Lung microvascular endothelial cell (primary cell): ENCODE measurements around the gene ST6GALNAC3. TPM values are rescaled to one million over a fixed set of nuclear protein-coding genes. Genes with fewer than 3 reads are reported as not detected.

ENCODE experiments used
- DNase-seq, 2 donors: peaks; one replicate each; pipeline versions ENCODE4 v3.0.0 to v3.0.0-alpha.2; 2010; ENCODE audit warnings: low read depth in 2 of 2
- total RNA-seq: library from RNA; depleted of rRNA; stranded (reverse); fragments of >200 nt; gene quantifications from 2 replicates; pipeline ENCODE4 v1.2.1, GENCODE V29; 2014

Gene ST6GALNAC3
- total RNA-seq, 1 donor from 2014 or later: 41.5 TPM

DNA sequence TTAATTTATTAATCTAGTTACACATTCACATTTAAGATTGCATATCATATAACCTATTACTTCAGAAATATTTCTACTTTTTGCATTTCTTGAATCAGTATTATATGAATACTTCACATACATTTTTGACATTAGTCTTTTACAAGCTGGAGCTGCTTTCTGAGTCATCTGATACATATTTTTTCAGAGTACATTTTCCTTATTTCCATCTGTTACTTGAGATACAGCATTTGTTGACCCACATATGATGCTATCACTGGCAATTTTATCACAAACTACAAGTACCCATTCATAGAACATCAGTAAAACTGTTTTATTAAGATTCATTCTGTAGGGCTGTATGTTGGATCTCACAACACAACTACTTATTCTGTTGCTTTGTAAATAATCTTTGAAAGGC lies 425.6 kb downstream of the ST6GALNAC3 start:
- no peak for DNase-seq

DNA sequence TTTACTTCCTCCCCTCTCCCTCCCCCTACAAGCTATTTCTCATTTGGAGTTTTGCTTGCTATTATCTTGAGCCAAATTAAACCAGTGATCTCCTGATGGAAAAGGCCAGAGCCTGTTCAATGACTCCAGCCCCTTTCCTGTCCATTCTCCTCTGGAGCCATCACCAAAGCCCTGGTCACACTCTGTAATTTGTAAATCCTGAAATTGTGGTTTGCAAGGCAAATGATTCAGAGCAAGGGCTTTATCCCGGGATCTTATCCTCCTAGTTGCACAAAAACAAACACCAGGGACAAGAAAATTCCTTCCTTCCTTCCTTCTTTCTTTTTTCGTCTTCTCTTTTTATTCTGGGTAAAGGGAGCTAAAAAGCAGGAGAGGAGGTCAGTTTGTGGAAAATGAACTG lies 426.6 kb downstream of the ST6GALNAC3 start:
- peak in 1 of 2 donors; percentile 11 for DNase-seq

DNA sequence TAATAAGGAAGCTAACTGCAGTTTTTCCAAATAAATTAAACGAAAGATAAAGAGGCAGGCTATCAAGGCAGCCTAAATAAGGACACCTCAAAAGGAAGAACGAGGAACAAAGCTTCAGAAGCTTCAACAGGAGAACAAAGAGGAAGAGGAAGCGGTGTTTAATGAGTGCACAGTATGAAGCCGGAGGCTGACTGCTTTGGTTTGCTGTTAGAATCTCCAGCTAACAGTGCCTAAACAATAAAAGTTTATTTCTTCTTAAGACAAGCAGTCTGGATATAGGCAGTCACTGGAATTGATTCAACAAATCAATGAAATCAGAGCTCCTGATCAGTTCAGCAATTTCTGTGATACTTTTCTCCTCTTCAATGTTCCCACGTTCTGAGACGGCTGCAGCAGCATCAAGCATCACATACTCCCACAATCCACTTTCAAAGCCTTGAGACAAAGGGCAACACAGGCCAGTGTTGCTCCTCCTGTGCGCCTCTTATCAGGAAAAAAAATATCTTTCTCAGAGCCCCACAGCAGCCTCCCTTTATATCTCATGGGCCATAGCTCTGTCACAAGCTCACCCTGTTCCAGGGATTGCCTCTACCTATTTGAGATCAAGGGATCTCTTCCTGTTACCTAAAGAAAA lies 427.2 kb downstream of the ST6GALNAC3 start:
- DNase-seq: peak in 1 of 2 donors; percentile 9

DNA sequence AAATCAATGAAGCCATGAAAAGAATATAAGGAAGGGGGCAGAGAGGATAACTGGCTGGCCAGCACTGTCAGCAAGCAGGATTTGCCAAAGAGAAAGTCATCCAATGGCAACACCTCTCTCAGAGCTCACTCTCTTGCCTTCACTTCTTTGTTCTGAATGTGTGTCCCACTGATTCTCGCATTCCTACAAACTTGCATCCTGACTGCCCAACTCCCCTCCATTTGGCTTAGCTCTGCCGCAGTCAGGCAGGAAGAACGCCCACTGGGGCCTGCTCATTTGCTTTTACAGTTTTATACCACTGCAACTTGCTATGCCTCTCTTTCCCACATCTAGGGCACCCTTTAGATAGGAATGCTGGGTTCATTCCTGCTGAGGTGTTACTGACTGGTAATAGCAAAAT lies 428.6 kb downstream of the ST6GALNAC3 start:
- DNase-seq: no peak

DNA sequence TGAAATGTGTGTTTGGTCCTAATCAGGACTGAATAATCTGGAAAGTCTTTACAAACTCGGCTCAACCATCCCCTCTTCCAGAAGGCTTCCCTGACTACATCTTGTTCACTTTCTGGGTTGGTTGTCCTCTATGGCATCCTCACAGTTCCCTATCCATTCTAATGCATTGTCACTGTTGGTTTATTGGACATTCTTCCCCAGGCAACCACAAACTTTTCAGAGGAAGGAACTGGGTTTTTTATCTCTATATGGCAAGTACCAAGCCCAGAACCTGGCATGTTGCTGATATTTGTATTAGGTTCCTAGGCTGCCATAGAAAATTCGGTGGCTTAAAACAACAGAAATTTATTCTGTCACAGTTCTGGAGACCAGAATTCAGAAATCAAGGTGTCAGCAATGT lies 429.2 kb downstream of the ST6GALNAC3 start:
- DNase-seq: no peak

DNA sequence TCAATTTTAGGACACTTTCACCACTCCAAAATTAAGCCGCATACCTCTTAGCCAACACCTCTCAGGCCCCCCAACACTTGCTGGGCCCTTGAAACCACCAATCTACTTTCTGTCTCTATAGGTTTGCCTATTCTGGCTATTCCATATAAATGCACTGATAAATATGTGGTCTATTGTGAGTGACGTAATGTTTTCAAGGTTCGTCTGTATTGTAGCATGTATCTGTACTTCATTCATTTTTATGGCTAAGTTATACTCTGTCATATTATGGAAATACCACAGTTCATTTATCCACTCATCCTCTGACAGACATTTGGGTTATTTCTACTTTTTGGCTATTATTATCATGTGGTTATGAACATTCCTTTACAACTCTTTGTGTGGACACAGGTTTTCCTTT lies 432.8 kb downstream of the ST6GALNAC3 start:
- DNase-seq: no peak

DNA sequence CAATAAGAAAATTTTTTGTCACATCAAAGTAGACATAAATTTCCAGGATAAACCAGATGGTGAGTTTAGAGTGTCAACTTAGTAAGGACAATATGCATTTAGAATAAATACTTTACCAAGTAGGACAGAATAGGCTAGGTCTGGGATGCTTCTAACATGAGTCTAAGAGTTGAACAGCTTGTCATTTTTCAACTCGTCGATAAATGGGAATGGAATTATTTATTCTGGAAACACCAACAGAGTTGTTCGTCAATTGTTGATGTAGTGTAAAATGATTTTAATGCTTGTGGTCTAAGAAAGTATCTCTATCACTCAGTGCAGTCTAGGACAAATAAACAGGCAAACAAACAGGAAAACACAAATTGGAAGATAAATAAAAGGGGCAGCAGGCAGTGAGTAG lies 434.3 kb downstream of the ST6GALNAC3 start:
- DNase-seq: no peak

DNA sequence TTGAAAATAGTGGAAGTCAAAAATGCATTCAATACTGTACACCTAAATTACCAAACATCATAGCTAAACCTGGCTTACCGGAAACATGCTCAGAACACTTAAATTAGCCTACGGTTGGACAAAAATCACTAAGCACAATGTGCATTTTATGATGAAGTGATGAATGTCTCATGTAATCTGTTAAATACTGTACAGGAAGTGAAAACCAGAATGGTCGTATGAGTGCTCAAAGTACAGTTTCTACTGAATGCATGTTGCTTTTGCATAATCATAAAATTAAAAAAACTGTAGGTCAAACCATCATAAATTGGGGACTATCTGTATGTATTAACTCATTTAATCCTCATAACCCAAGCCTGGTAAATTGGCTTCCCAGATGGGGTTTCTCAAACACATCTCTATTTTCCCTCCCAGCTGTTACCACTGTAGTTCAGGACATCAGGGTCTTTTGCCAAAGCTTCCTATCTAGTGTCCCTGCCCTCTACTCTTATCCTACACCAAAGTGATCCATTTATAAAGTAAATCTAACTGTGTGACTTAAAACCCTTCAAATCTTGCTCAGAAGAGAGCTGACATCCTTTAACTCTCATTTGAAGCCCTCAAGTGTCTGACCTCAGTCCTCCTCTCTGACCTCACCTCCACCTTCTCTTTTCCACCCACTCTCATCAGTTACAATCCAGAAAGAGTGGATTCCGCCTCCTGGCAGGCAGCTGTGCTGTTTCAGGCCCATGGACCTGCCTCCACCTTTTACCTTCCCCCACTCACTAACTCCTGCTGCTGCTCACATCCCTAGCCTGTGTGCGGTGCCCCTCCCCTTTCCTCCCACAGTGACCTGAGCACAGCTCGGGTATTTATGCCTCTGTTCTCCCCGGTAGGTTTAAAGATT lies 436.4 kb downstream of the ST6GALNAC3 start:
- DNase-seq: no peak

DNA sequence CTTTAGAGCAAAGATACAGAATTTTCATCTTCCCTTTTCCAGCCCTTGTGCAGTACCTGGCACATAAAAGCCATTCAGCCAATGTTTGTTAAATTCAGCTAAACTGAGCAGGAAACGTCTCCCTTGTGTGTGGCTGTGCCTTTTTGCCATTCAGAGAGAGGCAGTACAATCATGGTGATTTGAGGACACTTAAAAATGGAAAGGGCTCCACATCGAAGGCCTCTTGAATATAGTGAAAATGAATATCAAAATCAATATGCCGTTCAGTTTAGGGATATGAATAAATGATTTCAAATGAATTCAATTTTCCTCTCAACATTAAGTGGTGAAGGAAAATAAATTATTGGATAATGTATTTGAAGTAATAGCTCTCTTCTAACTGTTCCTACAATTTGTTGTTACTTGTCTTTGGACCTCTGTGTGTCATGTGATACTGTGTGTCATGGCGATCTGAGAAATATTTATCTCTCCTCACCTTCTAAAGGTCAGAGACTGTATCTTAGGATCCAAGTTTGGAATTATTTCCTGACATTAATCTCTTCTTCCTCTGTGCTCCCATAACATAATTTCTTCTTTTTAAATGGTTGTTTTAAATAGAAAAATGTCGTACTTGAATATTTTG lies 437.1 kb downstream of the ST6GALNAC3 start:
- peak in 1 of 2 donors; percentile 16 for DNase-seq

DNA sequence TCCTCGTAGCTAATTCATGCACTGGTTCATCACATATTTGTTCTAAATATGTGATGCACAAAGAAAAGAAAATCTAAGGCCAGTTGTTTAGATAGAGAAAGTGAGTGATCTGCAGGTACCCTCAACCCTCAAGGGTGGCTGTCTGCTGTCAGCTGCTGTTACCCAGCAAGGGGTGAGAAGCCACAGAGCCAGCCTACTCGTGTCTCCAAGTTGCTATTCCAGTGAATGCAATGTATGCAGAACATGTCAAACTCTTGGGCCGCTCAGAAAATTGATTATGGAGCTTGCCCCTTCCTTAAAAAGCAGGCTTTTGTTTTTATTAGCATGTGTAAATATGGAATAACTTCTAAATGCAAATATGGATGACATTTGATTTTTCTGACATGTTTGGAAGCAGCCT lies 456.4 kb downstream of the ST6GALNAC3 start:
- DNase-seq: no peak

DNA sequence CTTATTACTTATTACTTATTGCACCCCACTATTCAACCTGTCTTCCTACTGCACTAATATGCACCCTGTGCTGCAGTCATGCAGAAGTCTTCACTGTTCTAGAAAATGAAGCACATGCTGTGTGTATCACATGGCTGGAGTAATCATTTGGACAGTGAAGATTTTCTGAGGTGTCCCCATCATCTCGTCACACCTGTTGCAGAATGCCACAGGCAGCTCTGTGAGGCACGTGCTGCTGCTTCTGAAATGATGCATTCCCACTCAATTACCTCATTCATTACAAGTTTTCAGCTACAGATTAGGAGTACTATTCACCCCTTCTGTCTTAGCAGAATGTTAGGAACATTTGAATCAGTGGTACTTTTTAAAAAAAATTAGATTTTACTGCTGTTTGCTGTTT lies 467.1 kb downstream of the ST6GALNAC3 start:
- no peak for DNase-seq

DNA sequence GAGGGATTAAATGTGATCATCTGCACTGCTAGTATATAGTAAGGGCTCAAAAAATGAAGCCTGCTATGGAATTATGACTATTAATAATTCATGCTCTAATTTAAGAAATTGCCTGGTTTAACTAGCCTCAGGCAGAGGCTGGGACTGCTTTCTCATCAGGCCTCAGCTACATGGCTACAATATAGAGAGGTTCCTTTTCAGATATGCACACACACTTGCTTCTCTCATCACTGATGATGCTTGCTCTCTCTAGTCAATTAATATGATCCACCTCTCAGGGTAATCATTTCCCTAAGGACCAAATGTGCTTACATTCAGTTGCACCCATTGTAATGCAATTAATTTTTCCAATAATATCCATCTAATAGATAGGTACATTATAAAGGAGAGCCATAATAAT lies 467.8 kb downstream of the ST6GALNAC3 start:
- no peak for DNase-seq

DNA sequence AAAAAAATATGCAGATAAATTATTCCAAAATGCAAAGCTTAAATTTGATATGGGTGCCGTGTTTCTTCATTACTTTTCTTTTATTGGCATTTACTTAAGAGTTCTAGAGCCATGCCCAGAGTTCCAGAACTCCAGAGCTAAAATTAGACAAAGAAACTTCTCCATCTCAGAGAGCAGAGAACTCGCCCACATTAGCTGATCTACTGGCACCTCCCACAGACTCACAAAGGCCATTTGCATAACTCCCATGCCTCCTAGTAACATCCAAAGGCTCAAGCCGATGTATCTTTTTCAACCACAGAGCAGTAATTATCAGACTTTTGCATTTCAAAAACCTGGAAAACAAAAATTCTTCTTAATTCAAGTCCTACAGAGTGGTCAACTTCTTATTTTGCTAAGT lies 468.9 kb downstream of the ST6GALNAC3 start:
- DNase-seq: no peak

DNA sequence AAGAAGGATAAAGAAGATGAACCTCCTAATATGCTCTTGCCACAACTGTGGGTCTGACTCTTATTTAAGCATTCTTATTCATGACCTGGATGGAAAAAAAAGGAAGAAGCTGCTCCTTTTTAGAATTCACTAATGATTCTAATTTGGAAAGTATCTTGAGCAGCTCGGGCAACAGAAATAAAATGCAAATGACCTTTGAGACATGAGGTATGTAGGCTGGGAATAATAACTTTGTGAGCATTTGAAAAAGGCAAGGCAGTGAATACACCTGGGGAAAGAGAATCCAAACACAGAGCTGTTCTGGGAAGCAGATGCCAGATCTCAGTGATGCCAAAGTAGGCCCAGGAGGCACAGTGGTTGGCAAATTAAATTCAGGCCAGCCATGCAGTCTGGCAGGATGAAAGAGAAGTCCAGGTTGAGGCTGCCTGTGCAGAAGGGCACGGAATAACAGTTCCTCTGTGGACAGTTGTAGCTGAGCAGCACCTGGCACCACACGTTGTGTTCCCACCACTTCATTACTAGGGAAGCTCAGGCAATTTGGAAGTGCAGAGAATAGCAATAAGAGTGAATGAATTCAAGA lies 471.9 kb downstream of the ST6GALNAC3 start:
- DNase-seq: no peak

DNA sequence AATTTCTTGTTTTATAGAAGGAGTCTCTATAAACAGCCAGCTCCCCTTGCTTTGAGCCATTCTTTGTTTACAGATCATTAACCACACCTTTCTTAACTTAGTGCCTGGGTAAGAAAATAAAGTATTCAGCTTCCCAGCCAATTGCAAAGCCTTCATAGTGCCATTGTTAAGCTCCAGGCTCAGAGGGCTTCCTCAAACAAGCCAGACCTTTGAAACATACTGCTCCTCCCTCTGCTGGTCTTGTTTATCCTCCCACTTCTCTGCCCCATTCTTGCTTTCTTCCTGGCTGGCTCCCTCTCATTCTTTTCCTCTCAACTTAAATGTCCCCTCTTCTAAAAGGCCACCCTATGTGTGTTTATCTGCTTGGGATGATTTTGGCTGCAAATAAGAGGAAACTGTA lies 473.4 kb downstream of the ST6GALNAC3 start:
- DNase-seq: no peak

DNA sequence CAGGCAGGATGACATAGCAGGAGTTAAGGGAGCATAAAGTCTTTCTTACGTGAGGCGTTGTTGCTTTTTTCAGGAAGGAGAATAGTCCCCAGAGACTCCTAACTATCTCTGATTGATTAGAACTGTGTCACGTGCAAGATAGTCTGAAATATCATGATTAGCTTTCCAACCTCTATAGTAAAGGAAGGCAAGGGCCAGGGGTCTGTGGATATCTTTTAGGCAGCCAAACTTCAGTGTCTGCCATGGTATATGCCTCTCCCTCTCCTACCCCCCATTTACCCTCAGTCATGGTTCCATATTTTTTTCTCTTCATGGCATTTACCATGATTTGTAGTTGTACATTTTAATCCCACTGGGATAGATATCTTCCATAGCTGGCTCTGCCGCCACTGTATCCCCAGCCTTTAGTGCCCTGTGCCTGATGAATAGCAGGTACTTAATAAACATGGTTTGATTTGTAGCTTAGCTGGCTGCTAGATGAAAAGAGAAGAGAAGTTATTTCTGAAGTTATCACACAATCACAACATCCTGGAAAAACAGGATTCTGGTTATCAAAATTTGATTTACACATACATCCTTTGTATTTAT lies 474.1 kb downstream of the ST6GALNAC3 start:
- no peak for DNase-seq

DNA sequence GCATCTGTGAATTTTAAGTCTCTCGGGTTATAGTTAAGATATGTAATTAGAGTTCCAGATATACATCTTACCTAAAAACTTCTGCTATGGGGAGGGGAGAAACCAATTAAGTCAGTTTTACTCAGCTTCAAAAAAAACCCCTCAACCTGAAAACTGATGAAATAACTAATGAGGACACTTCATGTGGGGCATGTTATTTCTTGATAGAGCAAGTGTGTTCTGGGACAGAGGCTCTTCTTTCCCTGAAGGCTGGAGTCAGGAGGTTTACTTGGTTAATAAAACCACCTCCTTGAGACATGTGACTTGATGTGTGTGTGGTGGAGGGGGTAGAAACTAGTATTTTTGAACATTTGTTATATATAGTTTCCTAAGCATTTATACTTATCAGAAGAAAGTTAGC lies 479.7 kb downstream of the ST6GALNAC3 start:
- no peak for DNase-seq

DNA sequence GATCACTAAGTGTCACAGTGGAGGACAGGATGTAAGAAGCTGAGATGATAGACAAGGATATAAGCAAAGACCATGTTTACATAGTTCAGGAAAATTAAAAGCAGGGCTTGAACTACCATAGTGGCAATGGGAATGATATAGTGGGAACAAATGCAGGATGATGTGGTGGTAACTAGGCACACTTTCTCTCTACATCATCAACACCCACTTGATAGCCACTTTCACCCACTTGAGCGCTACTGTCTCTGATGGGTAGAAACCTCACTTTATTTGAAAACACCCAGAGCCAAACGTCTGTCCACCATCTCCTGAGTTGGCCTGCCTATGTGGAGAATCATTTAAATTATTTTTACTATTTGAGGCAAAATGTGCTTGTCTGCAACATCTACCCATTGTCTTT lies 487.7 kb downstream of the ST6GALNAC3 start:
- no peak for DNase-seq

DNA sequence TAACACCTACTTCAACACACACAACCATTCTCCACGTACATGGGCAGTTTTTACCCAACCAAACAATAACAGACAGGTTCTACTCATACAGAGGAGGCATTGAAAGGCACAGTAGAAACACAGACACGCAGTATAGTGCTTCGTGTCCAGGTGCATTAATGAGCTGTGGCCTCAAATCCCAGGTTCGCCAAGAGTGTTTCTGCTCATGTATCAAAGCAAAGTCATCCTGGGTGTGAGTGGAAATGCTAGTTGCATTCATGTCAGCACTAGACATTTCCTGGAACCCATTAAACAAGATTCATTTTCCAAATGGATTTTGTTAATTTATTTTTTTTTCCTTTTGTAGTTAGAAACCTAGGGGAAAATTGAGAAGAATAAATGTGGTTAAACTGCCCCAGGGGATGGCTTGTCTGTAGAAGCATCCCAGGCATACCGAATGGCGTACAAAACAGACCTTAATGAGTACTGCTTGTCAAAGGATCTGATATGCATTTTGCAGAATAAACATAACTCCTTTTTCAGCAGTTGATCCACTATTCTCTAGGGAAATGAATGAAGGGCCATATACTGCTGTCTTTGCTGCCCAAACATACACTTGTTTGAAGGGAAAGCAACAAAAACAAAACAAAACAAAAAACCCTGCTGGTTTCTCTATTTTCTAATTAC lies 494.2 kb downstream of the ST6GALNAC3 start:
- no peak for DNase-seq

DNA sequence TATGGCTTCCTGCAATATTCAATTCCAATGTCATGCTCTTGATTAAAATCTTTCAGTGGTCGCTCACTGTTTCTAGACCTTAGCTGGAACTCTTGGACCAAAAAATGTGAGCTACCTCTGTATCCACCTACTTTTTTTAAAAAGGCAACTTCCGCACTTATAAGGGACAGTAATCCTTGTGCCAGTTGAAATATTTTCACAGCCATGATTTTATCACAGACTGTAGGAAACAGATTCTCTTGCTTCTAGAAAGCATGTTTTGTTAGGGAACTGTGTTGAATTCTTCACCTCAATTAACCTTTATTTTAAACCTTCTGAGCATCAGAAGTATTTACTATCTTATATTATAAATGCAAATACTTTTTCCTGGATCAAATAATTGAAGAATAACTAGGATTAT lies 496.7 kb downstream of the ST6GALNAC3 start:
- DNase-seq: no peak

DNA sequence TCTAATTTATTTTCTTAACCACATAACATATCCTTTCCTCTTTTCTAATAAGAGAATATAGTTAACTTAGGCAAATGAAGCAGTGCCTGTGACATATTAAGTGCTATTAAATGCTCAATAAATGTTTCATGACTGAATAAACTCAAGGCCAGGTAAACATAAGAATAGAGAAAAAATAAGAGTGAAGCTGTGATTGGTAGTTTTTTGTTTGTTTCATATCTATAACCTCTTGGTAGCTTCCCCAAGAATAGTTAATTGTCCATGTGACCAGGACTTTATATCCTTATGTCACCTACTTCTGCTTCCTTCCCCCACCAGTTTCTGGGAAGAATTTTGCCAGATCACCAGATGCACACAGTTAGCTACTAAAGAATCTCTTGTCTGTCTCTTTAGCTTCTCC lies 497.7 kb downstream of the ST6GALNAC3 start:
- DNase-seq: no peak
